Measurements from ENCODE around the gene TMEM181.
"Not testable (repeated sequence)": the region's sequence is repeated elsewhere in the genome, so short reads cannot be mapped to it uniquely, and the experiment has no call there.

Gene TMEM181

DNA sequence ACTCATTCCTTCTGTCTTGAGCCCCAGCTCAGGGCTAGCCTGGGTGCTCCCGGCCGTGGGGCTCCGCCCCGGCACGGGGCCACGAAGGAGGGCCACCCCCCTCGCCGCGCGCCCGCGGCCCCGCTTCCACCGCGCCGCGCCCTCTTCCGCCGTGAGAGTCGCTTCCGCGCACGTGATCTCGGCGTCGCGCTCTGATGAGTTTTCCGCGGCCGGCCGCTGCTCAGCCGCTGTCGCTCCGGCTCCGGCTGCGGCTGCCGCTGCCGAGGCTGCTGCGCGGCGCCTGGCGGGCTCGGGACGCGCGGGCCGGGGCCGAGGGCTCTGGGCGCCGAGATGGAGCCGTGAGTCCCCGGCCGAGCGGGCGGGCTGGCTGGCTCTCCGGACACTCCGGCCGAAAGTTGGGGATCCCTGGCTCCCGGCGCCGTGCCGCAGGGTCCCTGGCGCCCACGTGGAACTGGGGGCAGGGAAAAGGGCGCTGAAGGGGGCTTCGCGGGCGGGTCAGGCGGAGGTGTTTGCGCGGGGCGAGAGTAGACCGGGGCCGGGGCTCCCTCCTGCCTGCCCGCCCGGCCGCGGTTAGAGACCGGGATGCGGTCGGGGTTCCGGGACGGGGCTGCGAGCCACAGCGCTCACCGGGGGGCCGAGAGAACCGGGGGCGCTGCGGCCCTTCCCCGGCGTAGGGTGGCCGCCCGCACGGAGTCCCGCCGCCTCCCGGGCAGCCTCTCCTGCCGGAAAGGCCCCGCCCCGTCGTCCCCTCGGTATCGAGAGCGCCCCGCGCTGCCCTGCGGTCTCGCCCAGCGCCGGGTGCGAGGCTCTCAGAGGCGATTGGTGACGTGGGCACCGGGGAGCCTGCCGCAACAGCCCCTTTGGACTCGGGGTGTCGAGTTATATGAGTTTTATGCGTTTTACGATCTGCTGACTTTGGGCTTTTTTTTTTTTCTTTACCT is at the start of gene TMEM181:
Gene TMEM181, plus strand, starts transcription at position 197 of the 941 bp plus-strand sequence. Its CDS starts 134 bp downstream, at position 331.
- peak; percentile 40 to 83 for DNase-seq

- no peak for DNase-seq
Measured at GRCh38 chr6:158512809-158513208, 47.1 kb upstream of the TMEM181 start.

DNA sequence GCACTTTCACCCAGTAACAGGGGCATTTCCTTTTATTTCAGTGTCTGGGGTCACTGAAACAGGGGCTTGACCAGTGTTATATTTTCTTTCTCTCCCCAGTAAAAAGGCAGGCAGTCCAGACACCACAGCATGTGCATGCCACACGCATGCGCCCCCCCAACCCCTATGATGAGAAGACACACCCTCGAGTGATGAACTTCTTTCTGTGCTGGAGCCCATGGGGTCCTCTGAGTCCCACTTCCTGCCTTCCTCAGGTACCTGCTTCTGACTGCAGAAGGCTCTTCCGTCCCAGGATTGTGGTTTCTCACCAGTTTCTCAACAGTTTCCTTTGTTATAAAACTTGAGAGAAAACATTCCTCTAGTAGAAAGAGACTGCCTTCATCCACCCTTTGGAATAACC is 45.7 kb upstream of the TMEM181 start:
- DNase-seq, result no peak

DNA sequence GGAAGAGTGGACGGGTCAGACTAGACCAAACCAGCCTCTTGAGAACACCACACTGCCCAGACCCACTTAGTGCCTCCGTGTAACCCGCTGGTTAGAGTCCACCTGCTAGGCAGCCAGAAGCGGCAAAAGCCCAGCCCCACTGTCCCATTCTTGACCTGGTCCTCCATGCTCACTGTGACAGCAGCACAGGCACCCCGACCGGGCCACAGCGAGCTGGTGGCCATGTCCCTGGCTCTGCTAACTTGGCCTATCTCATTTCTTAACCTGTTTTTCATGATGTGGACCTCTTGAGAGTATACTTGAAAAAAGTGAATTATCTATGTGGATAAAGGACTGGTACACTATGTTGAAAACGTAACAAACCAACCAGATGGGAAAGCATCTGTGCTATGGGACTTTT is 44.9 kb upstream of the TMEM181 start:
- DNase-seq, result no peak

GRCh38 chr6:158516098-158516497 is 43.8 kb upstream of the TMEM181 start:
- no peak for DNase-seq

- no peak for DNase-seq
Measured at GRCh38 chr6:158517038-158517437, 42.9 kb upstream of the TMEM181 start.

GRCh38 chr6:158517581-158517980 is 42.3 kb upstream of the TMEM181 start:
- no peak for DNase-seq

GRCh38 chr6:158518191-158519127 is 41.4 kb upstream of the TMEM181 start:
- DNase-seq, result peak; percentile 82 to 87

GRCh38 chr6:158519300-158519699 is 40.6 kb upstream of the TMEM181 start:
- DNase-seq, result no peak

DNA sequence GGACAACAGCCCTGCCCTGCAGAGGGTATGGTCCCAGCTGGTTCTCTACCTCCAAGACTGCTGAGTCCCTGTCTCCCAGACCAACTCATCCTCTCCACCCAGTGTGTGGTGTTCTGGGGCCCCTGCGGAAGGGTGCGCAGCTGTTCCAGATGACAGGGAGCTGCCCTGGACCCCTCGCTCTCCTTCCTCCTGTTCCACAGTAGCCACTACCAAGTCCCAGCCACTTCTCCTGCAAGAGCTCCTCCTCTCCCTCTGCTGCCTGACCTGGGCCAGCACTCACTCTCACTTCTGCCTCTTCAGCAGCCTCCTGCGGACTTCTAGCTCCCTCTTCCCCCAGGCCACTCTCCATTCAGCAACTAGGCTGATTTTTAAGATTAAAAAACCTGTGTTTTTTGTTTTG is 40.1 kb upstream of the TMEM181 start:
- no peak for DNase-seq

GRCh38 chr6:158520975-158521374 is 38.9 kb upstream of the TMEM181 start:
- not testable (repeated sequence) for DNase-seq

DNA sequence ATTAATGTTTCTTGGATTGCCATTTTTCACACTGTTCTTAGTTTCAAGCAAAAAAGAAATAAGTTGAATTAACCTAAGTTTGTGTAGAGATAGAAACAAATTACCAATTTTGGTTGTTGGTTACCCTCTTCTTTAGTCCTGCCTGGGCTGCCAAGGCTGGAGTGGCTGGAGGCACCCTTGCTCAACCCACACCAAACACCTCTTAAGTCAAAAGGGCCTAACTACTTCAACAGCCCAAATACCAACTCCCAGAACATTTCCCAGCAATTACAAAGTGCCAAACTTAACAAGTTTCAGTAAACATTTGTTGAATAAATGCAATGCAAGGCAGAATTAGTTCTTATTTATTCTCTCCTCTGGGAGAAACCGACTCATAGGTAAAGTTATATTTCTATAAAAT is 38.1 kb upstream of the TMEM181 start:
- no peak for DNase-seq

DNA sequence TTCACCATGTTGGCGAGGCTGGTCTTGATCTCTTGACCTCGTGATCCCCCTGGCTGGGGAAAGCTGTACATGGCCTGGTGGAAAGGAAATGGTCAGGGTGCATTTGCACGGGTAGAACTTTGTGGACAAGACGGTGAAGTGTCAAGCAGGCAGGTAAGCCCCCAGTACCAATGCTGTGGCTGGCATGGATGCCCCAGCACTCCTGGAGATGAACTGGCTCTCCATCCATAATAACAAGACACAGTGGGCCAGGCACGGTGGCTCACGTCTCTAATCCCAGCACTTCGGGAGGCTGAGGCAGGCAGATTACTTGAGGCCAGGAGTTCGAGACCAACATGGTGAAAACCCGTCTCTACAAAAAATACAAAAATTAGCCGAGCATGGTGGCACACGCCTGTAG is 37.3 kb upstream of the TMEM181 start:
- DNase-seq, result no peak

DNA sequence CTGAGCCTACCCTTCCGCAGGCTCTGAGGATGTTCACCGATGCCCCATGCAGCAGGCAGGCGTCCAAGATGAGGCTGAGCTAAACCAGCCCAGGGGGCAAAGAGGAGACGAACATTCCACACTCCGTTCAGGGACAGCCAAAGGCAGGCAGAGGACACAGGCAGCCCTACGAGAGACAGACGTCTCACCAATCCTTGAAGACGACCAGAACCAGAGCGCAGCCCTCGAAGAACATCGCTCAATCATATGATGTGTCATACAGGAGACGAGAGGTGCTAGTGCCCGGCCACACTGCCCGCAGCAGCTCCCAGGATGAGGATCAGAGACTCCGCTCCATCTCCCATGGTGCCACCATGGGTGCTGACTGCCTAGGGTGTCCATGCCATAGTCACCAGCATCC is 35.6 kb upstream of the TMEM181 start:
- no peak for DNase-seq

DNA sequence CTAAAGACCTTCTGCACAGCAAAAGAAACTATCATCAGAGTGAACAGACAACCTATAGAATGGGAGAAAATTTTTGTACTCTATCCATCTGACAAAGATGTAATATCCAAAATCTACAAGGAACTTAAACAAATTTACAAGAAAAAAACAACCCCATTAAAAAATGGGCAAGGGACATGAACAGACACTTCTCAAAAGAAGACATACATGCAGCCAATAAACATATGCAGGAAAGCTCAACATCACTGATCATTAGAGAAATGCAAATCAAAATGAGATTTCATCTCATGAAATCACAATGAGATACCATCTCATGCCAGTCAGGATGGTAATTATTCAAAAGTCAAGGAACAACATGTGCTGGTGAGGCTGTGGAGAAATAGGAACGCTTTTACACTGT is 32.0 kb upstream of the TMEM181 start:
- DNase-seq, result not testable (repeated sequence)

- no peak for DNase-seq
Measured at GRCh38 chr6:158528826-158529225, 31.1 kb upstream of the TMEM181 start.

- DNase-seq, result no peak
Measured at GRCh38 chr6:158529629-158530028, 30.3 kb upstream of the TMEM181 start.

- DNase-seq, result no peak
Measured at GRCh38 chr6:158531566-158531965, 28.3 kb upstream of the TMEM181 start.

- DNase-seq, result no peak
Measured at GRCh38 chr6:158531970-158532369, 27.9 kb upstream of the TMEM181 start.

GRCh38 chr6:158536084-158536890 is 23.6 kb upstream of the TMEM181 start:
- peak; percentile 56 to 83 for DNase-seq

DNA sequence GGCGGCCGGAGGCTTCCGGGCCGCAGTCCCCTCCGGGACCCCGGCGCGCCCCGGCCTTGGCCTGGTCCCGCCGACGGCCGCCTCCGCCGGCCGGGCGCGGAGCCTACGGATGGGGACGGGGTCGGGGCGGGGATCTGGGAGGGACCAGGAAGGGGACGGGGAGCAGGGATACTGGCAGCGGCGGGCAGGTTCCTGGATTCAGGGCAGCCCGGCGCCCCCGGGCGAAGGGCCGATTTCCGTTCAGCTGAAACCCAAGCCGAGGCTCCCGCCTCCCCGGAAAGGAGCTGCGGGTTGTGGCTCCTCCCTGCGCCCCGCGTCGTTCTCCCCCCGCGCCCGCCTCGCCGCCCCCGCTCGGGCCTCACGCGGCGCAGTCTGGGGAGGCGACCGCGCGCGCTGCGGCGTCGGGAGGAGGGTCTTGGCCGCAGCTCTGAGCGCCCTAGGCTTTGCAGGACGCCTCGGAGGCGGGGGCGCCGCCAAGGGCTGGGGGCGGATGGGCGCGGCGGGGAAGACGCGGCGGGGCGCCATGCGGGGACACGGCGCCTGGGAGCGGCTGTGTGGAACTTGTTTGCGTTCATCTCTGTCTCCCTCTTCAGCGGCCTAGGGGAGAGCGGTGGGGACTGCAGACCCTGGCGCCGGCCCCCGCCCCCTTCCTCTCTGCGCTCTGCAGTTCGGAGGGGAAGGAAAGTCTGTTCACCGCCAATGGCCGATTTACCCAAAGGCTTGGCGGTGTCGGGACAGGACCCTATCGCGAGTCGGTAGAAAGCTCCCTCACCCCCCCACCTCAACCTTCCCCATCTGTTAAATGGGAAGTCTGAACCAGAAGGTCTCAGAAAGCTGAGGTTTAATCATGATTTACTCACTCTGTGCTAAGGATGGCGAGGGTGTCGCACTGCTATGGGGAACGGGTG is 22.7 kb upstream of the TMEM181 start:
- DNase-seq, result peak; percentile 68 to 70

DNA sequence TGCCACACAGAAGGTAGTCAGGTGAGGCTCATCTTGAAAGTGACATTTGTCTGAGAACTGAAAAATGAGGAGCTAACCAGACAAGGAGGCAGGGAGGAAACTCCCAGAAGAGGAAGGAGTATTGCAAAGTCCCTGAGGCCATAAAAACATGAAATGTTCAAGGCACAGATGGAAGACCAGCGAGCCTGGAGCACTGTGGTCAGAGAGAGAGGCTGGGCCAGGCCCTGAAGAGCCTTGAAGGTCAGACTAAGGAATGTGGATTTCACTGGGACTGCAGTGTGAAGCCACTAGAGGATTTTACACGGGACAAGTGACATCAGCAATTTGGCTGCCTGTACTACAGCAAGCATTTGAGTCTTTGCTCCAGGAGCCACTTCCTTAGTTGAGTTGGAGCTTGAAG is 21.1 kb upstream of the TMEM181 start:
- DNase-seq, result no peak

Data from NCI-H524 (cell line).